GM23338 (cell line): ENCODE measurements around the gene FMOD. TPM values are rescaled to one million over a fixed set of nuclear protein-coding genes. Genes with fewer than 3 reads are reported as not detected.

ENCODE experiments used
- ATAC-seq: fragments of 200-7000 bp; cut with Tn5 transposase; 3 replicates; pipeline ENCODE4 v1.9.1; 2020
- DNase-seq: peaks from one replicate; pipeline ENCODE4 v3.0.0-alpha.2; 2015; ENCODE audit warnings: low spot score
- H2AFZ ChIP-seq: fragments of 200-600 bp; sonication (generic); 2 replicates; pipeline ENCODE4 v1.8.0; 2016; ENCODE audit warnings: antibody characterized with exemption, mild to moderate bottlenecking, moderate library complexity
- H3F3A ChIP-seq: fragments of 200-600 bp; sonication (generic); replicated peaks from 2 replicates; pipeline ENCODE4 v1.8.0; 2017; ENCODE audit warnings: antibody characterized with exemption, mixed run types, low read depth
- H3K27ac ChIP-seq: fragments of 200-600 bp; sonication (generic); 2 replicates; pipeline ENCODE4 v1.6.1; 2016; ENCODE audit warnings: low read depth
- H3K27me3 ChIP-seq: fragments of 200-600 bp; sonication (generic); 2 replicates; pipeline ENCODE4 v1.8.0; 2016; ENCODE audit warnings: mild to moderate bottlenecking, mixed run types, moderate library complexity; ENCODE audit not compliant: insufficient read depth
- H3K36me3 ChIP-seq: fragments of 200-600 bp; sonication (generic); 2 replicates; pipeline ENCODE4 v1.8.0; 2016; ENCODE audit warnings: mild to moderate bottlenecking; ENCODE audit not compliant: insufficient read depth
- H3K4me1 ChIP-seq: fragments of 200-600 bp; sonication (generic); 2 replicates; pipeline ENCODE4 v1.8.0; 2016; ENCODE audit warnings: mild to moderate bottlenecking, moderate library complexity; ENCODE audit not compliant: insufficient read depth
- H3K4me2 ChIP-seq: fragments of 200-600 bp; sonication (generic); 2 replicates; pipeline ENCODE4 v1.7.1; 2017; ENCODE audit warnings: mixed run types
- H3K4me3 ChIP-seq: fragments of 200-600 bp; sonication (generic); 2 replicates; pipeline ENCODE4 v1.6.1; 2016; ENCODE audit warnings: mixed run types
- H3K79me2 ChIP-seq: fragments of 200-600 bp; sonication (generic); replicated peaks from 2 replicates; pipeline ENCODE4 v1.8.0; 2017; ENCODE audit warnings: mild to moderate bottlenecking; ENCODE audit not compliant: insufficient read depth
- H3K9me2 ChIP-seq: fragments of 200-600 bp; sonication (generic); 2 replicates; pipeline ENCODE4 v1.8.0; 2017; ENCODE audit not compliant: insufficient read depth
- H4K20me1 ChIP-seq: fragments of 200-600 bp; sonication (generic); replicated peaks from 2 replicates; pipeline ENCODE4 v1.8.0; 2017; ENCODE audit warnings: mild to moderate bottlenecking; ENCODE audit not compliant: insufficient read depth
- H3K27ac Mint-ChIP-seq: 2 replicates; pipeline ENCODE4 v1.8.0; 2020; ENCODE audit warnings: inconsistent platforms, mild to moderate bottlenecking, moderate library complexity, mixed read lengths
- H3K27me3 Mint-ChIP-seq: 3 replicates; pipeline ENCODE4 v1.8.0; 2022; ENCODE audit warnings: low read depth, mild to moderate bottlenecking, moderate library complexity, mixed read lengths, inconsistent platforms; ENCODE audit not compliant: insufficient read depth, poor library complexity
- H3K36me3 Mint-ChIP-seq: 3 replicates; pipeline ENCODE4 v1.8.0; 2021; ENCODE audit warnings: low read depth, mild to moderate bottlenecking, inconsistent platforms, moderate library complexity, mixed read lengths
- H3K4me1 Mint-ChIP-seq: 3 replicates; pipeline ENCODE4 v1.8.0; 2020; ENCODE audit warnings: mild to moderate bottlenecking, inconsistent platforms, mixed read lengths
- H3K4me3 Mint-ChIP-seq: 3 replicates; pipeline ENCODE4 v1.8.0; 2021; ENCODE audit warnings: moderate library complexity, mild to moderate bottlenecking, inconsistent platforms, mixed read lengths
- H3K9me3 Mint-ChIP-seq: 3 replicates; pipeline ENCODE4 v1.8.0; 2020; ENCODE audit warnings: moderate library complexity, mild to moderate bottlenecking, inconsistent platforms, mixed read lengths
- CREB1 ChIP-seq: fragments of 250-450 bp; sonication (Bioruptor Pico); IDR thresholded peaks from 2 replicates; pipeline ENCODE4 v1.5.0; 2020; ENCODE audit warnings: low read depth, mild to moderate bottlenecking, moderate library complexity
- EZH2phosphoT487 ChIP-seq: fragments of 200-600 bp; sonication (generic); IDR thresholded peaks from one replicate; pipeline ENCODE4 v1.8.1; 2018; ENCODE audit warnings: antibody characterized with exemption; ENCODE audit not compliant: unreplicated experiment
- JUNB ChIP-seq: IDR thresholded peaks from one replicate; pipeline ENCODE4 v1.6.1; 2016; ENCODE audit warnings: antibody characterized with exemption; ENCODE audit not compliant: unreplicated experiment
- POLR2AphosphoS5 ChIP-seq: IDR thresholded peaks from 2 replicates; pipeline ENCODE4 v1.6.1; 2016; ENCODE audit warnings: antibody characterized with exemption, low read depth
- REST ChIP-seq: IDR thresholded peaks from one replicate; pipeline ENCODE4 v1.6.1; 2018; ENCODE audit warnings: antibody characterized with exemption; ENCODE audit not compliant: unreplicated experiment
- STAT1 ChIP-seq: IDR thresholded peaks from one replicate; pipeline ENCODE4 v1.6.1; 2016; ENCODE audit warnings: antibody characterized with exemption; ENCODE audit not compliant: unreplicated experiment
- ZNF114 ChIP-seq: fragments of 250-450 bp; sonication (Bioruptor Pico); IDR thresholded peaks from 2 replicates; pipeline ENCODE4 v1.5.0; 2020; ENCODE audit warnings: mild to moderate bottlenecking, moderate library complexity
- ZNF331 ChIP-seq: fragments of 250-450 bp; sonication (Bioruptor Pico); IDR thresholded peaks from 2 replicates; pipeline ENCODE4 v1.5.0; 2020; ENCODE audit warnings: low read depth, mild to moderate bottlenecking, moderate library complexity
- ZNF462 ChIP-seq: fragments of 250-450 bp; sonication (Bioruptor Pico); IDR thresholded peaks from 2 replicates; pipeline ENCODE4 v1.5.0; 2020; ENCODE audit warnings: mild to moderate bottlenecking, moderate library complexity
- polyA plus RNA-seq: library from polyadenylated mRNA; unstranded; fragments of >200 nt; fragmentation: Nextera tagmentation; extraction: Ambion mirVana; gene quantifications from 2 replicates; pipeline ENCODE4 v1.2.1, GENCODE V29; 2016
- total RNA-seq: library from RNA; depleted of rRNA; stranded (reverse); fragments of >200 nt; shearing (Covaris generic); gene quantifications from 2 replicates; pipeline ENCODE4 v1.2.3, GENCODE V29; 2014

Gene FMOD
- total and polyA plus RNA-seq, 2 experiments from 2014 or later, result 0.27 to 1.3 TPM

- H3K4me1 Mint-ChIP-seq, result peaks cover 9% of the 10 kb centered on the region
- TF ChIP-seq CREB1 (CRISPR knock-in tag) (no peak), ZNF331 (no peak), POLR2AphosphoS5 (no peak), EZH2phosphoT487 (no peak), STAT1 (no peak), JUNB (no peak), ZNF462 (CRISPR knock-in tag) (no peak), REST (no peak), ZNF114 (no peak)
- H3K9me3 Mint-ChIP-seq, result no peaks in the 10 kb centered on the region
- Histone ChIP-seq H3K4me1 (no peaks in the 10 kb centered on the region), H3K79me2 (no peaks in the 10 kb centered on the region), H4K20me1 (no peaks in the 10 kb centered on the region), H3F3A (no peaks in the 10 kb centered on the region), H3K27me3 (no peaks in the 10 kb centered on the region), H3K4me2 (no peak overlapping the region), H2AFZ (no peak overlapping the region), H3K9me2 (no peaks in the 10 kb centered on the region), H3K4me3 (no peak overlapping the region), H3K27ac (no peak overlapping the region), H3K36me3 (no peaks in the 10 kb centered on the region)
- no peak for DNase-seq
- no peaks in the 10 kb centered on the region for H3K27me3 Mint-ChIP-seq
- no peak overlapping the region for H3K27ac Mint-ChIP-seq
- H3K4me3 Mint-ChIP-seq, result no peak overlapping the region
- H3K36me3 Mint-ChIP-seq, result no peaks in the 10 kb centered on the region
- no peak for ATAC-seq
Observed at GRCh38 chr1:203359010-203359571, 8.2 kb upstream of the FMOD start.
